Measurements from ENCODE around the gene PDE7B.

- TF ChIP-seq SKIL (CRISPR knock-in tag; IDR thresholded peaks at IDR 0.05; ENCODE audit: borderline replicate concordance) (no peak), EZH2 (conservative IDR thresholded peaks at IDR 0.05; ENCODE audit: low read depth, low read length) (no peak), THAP7 (CRISPR knock-in tag; IDR thresholded peaks at IDR 0.05) (no peak), ZNF724P (CRISPR knock-in tag; IDR thresholded peaks at IDR 0.05; ENCODE audit: borderline replicate concordance) (no peak), CTCF (CRISPR knock-in tag; IDR thresholded peaks at IDR 0.05) (no peak), POLR2A (IDR thresholded peaks at IDR 0.05; ENCODE audit: insufficient read depth in 1 of 2, low read depth in 2 of 2, low read length in 2 of 2) (no peak), GABPA (IDR thresholded peaks at IDR 0.05; ENCODE audit: low read depth, low read length) (no peak), GABPA (CRISPR knock-in tag; IDR thresholded peaks at IDR 0.05; ENCODE audit: low read depth) (no peak)
Observed at GRCh38 chr6:136072691-136073090, 221.2 kb downstream of the PDE7B start.
